Stimulated activated CD4-positive, alpha-beta T cell treated with anti-CD3 and anti-CD28 coated beads, TNF-alpha, amount 100 ng/mL, for 24 hours (primary cell): Measurements from ENCODE around the gene CLEC4F.
A peak's percentile ranks its signal among the peaks of the same experiment; 100 is the strongest.

ENCODE experiments used
- DNase-seq, 3 experiments: peaks; one replicate each; pipeline ENCODE4 v3.0.0-alpha.2; 2020; ENCODE audit warnings: low read depth in 3 of 3

CLEC4F gene, protein sequence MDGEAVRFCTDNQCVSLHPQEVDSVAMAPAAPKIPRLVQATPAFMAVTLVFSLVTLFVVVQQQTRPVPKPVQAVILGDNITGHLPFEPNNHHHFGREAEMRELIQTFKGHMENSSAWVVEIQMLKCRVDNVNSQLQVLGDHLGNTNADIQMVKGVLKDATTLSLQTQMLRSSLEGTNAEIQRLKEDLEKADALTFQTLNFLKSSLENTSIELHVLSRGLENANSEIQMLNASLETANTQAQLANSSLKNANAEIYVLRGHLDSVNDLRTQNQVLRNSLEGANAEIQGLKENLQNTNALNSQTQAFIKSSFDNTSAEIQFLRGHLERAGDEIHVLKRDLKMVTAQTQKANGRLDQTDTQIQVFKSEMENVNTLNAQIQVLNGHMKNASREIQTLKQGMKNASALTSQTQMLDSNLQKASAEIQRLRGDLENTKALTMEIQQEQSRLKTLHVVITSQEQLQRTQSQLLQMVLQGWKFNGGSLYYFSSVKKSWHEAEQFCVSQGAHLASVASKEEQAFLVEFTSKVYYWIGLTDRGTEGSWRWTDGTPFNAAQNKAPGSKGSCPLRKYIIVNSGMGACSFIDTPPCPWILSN

DNA sequence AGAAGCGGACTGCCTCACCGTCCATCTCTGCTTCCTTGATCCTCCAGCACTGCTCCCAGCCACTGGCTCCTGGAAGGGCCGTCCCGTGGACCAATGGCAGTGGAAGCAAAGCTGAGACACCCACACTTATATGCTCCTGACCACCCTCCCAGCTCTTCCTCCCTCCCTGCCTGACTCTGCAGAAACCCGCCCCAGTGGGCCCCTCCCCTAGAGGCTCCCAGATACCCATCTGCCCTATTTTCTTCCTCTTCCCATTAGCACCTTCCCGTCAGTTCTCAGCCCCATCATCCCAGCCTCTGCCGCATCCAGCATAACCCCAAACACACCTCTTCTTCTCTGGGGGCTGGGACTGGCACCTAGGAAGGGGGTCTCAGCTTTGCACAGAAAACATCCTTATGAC lies at the start of gene CLEC4F:
Gene CLEC4F (minus strand): TSS at position 101 of the 400 bp plus-strand sequence. CDS start 76 bp downstream, at position 25.
- DNase-seq = no peak

GRCh38 chr2:70868970-70869369 lies 48.6 kb upstream of the CLEC4F start:
- DNase-seq = no peak

GRCh38 chr2:70861777-70862625 lies 41.6 kb upstream of the CLEC4F start:
- peak; percentile 51 to 72 (median 65) for DNase-seq

GRCh38 chr2:70855667-70856066 lies 35.3 kb upstream of the CLEC4F start:
- DNase-seq = no peak

DNA sequence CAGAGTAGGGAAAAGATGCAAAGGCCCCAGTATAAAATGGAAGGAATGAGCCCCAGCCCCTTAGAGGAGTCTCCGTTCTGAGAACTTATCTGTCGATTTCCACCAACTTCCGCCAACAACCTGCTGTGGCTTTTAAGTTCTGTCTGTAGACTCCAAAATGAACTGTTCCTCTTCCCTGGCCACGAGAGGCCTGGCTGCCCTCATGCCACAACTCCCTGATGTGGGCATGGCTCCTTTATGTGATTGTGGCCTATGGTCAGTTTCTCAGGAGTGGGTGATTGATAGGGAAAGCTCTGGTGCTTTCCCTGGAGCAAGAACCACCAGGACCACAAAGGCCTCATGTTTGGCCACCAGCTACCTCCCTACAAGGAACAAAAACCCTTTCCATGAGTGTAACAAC lies 34.0 kb upstream of the CLEC4F start:
- no peak for DNase-seq

- DNase-seq = no peak
Observed at GRCh38 chr2:70852824-70853223, 32.4 kb upstream of the CLEC4F start.

GRCh38 chr2:70851704-70852103 lies 31.3 kb upstream of the CLEC4F start:
- peak in 1 of 3 experiments; percentile 13 for DNase-seq

DNA sequence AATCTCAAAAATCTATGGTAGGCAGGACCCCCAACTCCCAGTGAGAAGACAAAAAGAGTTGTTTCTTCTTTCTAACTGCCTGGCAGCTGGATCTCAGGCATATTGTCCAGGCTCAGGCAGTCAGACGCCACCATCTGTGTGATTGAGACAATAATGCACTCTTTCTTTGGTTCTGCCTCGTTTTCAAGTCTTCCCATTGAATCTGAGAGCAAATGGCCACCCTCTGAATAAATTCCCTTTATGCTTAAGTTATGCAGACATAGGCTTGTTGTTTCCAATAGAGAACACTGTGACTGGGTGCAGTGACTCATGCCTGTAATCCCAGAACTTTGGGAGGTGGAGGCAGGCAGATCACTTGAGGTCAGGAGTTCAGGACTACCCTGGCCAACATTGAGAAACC lies 30.5 kb upstream of the CLEC4F start:
- no peak for DNase-seq

DNA sequence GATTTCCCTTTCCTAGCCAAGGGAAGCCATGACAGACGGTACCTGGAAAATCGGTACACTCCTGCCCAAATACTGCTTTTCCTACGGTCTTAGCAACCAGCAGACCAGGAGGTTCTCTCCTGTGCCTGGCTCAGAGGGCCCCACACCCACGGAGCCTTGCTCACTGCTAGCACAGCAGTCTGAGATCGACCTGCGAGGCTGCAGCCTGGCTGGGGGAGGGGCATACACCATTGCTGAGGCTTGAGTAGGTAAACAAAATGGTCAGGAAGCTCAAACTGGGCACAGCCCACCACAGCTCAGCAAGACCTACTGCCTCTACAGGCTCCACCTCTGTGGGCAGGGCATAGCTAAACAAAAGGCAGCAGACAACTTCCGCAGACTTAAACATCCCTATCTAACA lies 22.0 kb upstream of the CLEC4F start:
- DNase-seq = no peak

- DNase-seq = no peak
Observed at GRCh38 chr2:70837980-70838925, 17.9 kb upstream of the CLEC4F start.

DNA sequence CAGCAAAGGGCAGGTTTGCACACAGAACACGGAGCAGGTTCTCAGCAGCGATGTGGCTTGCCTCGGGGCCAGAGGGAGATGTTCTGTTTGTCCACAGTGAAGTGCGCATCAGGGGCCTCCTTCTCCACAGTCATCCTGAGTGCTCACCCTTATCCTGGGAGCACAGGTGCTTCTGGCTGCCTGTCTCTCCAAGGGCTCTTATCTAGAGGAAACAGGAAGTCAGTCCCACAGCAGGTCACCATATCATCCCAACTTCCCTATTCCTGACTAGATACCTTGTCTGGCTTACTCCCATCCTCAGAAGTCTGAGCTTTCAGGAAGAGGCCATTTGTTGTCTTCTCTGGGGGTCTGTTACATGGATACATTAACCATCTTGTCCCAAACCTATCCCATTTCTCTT lies 15.2 kb upstream of the CLEC4F start, which contains the start of gene CD207:
Gene CD207 (minus strand): TSS at position 174 of the 400 bp plus-strand sequence. CDS start 40 bp downstream, at position 134.
- DNase-seq = no peak

GRCh38 chr2:70834881-70835280 lies 14.5 kb upstream of the CLEC4F start:
- no peak for DNase-seq

- DNase-seq = no peak
Observed at GRCh38 chr2:70834106-70834505, 13.7 kb upstream of the CLEC4F start.

- DNase-seq = no peak
Observed at GRCh38 chr2:70833246-70833645, 12.8 kb upstream of the CLEC4F start.

DNA sequence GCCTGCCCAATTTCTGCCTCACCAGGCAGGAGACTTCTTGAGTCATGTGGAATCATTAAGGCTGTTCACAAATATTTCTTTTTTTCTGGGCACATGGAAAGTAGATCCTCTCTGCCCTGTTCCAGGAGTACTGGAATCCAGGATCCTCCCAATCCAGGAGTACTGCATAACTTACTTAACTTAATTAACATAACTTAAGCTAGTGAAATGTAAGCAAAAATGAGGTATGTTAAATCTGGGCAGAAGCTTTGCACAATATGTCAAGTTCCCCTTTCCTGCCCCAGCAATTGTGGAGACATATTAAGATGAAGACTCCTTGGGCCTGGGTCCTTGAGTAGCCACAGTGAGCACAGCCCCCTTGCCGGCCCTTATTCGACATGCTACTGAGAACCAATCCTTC lies 12.0 kb upstream of the CLEC4F start:
- DNase-seq = no peak

GRCh38 chr2:70831861-70832260 lies 11.5 kb upstream of the CLEC4F start:
- DNase-seq = no peak

DNA sequence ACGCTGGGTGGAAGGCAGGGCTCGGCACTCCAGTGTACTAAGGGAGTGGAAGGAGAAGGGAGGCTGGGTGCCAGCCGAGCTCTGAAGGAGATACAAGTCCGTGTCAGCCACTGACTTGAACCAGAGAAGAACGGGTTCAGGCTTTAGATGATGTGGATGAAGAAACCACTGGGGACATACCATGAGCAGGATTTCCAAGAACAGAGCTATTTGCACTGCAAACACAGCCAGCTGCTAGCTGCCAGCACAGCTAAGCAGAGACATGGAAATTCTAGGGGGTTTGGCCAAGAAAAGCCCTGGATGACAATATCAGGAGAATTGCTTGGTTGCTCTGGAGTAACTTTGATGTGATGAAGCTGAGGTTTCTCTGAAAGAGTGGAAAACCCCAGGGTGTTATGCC lies 10.0 kb upstream of the CLEC4F start:
- DNase-seq = no peak

DNA sequence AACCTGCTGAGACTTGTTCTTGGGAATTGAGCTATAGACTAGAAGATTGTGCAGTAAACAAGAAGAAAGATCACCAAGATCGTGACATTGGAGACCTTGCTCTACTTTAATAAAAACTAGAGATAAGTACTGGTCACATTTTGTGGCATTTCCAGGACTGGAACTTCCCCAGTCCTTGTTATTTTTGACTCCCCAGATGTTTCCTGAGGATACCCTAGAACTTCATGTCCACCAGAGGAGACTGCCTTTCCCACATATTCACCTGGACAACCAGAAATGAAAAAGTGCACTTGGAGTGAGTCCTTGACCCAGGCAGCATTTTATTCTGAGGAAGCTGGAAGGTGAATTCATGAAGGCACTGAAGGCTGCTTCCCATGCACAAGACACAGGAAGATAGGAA lies 9.5 kb upstream of the CLEC4F start:
- DNase-seq = no peak

DNA sequence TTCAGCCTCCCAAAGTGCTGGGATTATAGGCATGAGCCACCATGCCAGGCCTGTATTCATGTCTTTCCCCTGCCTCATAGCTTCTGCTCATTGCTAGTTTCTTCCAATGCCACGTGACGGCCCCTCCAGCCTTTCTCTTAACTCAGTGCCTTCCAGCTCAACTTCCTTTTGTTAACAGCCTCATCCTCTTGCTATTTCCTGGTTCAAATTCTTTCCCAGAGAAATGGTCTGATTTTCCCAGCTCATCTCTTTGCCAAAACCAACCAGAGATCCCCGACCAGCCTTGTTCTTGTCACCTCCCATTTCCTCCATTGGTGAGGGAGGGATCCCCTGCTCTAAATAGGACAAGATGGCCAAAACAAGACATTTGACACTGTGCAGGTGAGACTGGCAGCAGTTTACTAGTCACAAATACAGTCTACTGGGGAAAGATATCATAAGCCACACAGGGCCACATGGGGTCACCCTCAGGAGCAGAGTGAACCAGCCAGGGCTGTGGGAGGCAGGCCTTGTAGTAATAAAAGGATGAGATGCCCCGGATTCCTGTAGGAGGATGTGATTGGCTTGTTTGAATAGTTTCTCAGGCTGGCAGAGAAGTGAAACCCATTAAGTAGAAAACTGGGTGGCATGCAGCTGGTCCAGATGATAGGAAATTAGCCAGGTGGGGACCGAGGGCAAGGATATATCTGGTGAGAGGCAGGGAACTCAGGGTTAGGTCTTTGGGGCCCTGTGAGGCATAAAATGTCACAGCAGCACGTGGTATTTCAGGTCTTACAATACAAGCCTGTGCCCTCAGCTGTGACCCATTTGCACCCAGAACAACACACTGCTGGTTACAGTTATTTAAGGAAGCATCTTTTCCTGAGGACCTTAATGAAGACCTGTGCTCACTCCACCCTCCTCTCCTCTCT lies 8.8 kb upstream of the CLEC4F start:
- no peak for DNase-seq

DNA sequence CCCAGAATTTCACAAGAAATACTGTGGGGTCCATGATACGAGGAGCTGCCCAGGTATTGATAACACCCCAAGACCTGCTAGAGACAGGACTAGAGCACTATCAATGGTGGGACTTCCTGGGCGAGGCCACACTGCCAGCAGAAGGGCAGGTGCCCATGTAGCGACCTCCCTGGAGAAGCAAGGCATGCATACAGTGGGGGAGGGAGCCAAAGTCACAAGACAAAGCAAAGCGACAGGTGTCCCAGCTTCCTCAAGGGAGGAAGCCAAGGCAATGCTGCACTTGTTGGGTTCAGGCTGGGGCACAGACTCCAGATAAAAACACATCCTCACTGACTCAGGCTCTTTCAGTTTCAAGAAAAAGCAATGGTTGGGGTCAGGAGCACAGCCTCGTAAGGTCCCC lies 7.7 kb upstream of the CLEC4F start:
- no peak for DNase-seq
